ENCODE results near the gene GSX1.

GSX1 gene

DNA sequence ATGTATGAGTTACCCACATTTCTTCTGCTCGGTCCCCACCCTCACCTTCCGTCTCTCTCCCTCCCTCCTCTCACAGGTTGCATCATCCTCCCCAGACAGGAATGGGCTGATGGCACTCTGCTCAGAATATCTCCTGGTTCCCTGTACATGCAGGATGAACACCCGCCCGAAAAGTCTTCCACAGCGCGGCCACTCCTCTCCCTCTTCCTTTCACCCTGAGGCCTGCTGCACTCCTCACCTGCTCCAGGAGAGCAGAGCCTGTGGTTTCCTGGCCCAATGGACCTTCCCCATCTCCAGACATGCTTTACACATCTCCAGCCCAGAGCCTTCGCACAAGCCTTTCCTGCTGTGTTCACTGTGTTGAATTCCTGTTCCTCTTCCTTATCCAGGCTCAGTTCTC lies 40.9 kb downstream of the GSX1 start:
- no peak for DNase-seq (ENCODE audit: low spot score)

DNA sequence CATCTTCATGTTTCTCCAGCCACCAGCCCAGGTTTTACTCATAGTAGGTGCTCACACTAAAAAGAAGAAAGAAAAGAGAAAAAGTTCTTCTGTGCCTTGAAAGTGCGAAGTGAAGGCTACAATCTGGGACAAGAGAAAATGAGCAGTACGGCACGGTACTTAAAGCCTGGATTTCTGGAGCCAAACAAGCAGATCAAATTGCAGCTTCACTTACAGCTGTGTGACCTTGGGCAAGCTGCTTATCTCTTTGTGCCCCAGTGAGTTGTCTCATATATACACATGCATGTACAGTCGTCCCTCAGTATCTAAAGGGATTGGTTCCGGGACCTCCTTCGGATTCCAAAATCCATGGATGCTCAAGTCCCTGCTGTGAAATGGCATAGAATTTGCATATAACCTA lies 41.8 kb downstream of the GSX1 start:
- DNase-seq (ENCODE audit: low spot score) = no peak

DNA sequence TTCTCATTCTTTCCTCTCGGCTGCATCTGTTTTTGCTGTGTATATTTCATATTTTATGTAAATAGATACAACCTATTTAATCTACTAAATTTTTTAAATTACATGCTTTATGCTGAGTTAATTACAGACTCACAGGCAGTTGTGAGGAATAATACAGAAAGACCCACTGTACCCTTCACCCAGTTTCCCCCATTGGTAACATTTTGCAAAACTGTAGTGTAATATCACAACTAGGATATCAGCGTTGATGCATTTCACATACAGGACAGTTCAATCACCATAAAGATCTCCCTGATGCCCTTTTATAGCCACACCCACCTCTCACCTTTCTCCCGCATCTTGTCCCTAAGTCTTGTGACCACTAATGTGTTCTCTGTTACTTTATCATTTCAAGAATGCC lies 43.5 kb downstream of the GSX1 start:
- no peak for DNase-seq (ENCODE audit: low spot score)

DNA sequence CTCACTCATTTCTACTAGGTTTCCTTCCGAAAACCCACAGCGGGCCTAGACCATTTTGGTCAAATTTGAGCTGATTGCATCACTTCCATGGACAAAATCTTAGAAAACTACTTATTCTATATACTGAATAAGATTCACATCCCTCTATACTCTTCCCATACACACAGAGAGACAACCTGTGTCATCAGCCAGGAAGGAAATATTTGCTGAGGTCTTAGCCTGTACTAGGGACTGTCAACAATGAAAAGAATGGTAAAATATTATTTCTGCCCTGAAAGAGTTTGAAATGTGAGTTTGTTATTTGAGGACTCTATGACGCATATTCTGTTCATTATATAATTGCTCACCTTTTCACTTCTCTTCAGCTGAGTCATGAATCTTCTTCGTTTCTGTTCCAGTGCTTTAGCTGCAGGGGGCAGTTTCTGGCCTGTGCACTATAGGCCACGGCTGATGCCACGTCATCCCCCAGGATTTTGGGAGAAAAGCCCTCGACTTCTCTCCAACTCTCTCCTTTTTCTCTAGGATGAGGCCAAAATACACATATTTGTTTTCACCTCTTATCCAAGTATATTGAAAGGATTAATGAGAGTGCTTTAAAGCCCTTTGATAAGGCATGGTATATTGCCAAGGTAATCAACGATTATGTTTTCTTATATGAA lies 47.7 kb downstream of the GSX1 start:
- no peak for DNase-seq (ENCODE audit: low spot score)

DNA sequence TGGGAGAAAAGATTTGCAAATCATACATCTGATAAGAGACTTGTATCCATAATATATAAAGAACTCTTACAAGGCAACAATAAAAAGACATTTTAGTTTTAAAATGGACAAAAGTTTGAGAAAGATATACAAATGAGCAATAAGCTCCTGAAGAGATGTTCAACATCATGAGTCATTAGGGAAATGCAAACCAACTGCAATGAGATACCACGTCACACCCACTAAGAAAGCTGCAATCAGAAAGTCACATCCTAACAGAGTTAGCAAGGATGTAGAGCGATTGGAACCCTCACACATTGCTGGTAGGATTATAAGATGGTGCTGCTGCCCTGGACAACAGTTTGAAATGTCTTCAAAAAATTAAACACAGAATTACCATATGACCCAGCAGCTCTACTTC lies 50.3 kb downstream of the GSX1 start:
- DNase-seq (ENCODE audit: low spot score) = no peak

Measured in pons (tissue), 1 donor.